Measurements from ENCODE around the gene STRA6. TPM values are rescaled to one million over a fixed set of nuclear protein-coding genes. Genes with fewer than 3 reads are reported as not detected.
"Not testable (repeated sequence)": the region's sequence is repeated elsewhere in the genome, so short reads cannot be mapped to it uniquely, and the experiment has no call there.

STRA6 gene
- polyA plus RNA-seq, 1 donor: 41.7 TPM

- no peak for DNase-seq
These were observed 37.1 kb downstream of the STRA6 start for GRCh38 chr15:74165461-74165860.

DNA sequence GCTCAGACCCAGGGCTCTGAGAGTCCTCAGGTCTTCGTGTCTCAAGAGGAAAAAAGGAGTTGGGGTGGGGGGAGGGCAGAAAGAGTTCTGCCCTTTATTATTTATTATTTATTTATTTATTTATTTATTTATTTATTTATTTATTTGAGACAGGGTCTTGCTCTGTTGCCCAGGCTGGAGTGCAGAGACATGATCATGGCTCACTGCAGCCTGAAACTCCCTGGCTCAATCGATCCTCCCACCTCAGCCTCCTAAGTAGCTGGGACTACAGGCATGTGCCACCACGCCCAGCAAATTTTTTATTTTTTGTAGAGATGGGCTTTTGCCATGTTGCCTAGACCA is 40.4 kb downstream of the STRA6 start:
- DNase-seq: not testable (repeated sequence)

GRCh38 chr15:74160390-74160789 is 42.2 kb downstream of the STRA6 start:
- DNase-seq: not testable (repeated sequence)

DNA sequence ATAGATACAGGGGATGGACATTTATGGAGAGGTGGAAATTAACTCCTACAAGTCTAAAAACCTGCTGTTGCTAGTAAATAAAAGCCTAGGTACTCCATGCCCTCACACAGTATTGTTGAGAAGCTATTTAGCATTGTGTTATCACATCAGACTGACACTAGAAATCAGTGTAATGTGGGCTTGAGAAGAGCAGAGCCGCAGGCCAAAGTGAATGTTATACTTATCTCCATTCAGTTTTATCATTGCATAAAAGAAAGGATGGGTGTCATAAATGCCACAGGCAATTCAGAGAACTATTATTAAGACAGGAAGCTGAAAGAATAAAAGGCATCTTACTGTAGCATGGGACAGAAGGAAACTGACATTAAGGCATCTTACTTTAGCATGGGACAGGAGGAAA is 42.8 kb downstream of the STRA6 start:
- DNase-seq: no peak

DNA sequence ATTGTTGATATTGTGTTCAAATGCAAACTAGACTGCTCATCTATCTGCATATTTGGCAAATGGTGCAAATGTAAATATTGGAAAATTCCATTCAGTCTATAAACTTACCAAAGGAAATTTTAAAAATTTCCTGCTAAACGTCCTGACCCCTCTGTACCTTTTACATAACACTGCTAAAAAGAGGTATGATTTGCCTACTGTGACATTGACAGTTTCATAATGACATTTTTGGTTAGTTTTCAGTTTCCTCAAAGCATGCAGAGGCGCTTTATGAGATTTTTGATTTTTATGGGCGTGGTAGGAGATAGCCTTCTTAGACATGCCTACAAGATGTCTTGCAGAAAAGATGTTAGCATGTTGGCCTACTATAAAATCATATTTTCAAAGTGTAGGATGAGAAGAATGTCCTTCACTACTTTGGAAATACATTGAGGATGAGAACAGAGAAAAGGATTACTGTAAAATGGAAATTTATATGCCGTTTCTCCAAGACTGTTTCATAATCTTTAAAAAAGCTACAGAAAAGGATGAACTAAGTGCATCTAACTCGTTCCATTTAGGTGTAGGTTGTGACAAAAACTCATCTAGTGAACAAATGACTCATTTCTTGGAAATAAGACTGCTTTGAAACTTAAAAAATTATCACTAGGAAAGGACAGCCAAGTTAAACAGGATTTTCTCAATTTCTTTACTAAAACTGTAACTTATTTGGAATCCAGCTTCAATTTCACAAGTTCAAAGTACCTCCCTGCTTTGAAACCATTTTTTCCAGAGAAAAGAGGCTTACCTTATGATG is 43.5 kb downstream of the STRA6 start:
- no peak for DNase-seq

DNA sequence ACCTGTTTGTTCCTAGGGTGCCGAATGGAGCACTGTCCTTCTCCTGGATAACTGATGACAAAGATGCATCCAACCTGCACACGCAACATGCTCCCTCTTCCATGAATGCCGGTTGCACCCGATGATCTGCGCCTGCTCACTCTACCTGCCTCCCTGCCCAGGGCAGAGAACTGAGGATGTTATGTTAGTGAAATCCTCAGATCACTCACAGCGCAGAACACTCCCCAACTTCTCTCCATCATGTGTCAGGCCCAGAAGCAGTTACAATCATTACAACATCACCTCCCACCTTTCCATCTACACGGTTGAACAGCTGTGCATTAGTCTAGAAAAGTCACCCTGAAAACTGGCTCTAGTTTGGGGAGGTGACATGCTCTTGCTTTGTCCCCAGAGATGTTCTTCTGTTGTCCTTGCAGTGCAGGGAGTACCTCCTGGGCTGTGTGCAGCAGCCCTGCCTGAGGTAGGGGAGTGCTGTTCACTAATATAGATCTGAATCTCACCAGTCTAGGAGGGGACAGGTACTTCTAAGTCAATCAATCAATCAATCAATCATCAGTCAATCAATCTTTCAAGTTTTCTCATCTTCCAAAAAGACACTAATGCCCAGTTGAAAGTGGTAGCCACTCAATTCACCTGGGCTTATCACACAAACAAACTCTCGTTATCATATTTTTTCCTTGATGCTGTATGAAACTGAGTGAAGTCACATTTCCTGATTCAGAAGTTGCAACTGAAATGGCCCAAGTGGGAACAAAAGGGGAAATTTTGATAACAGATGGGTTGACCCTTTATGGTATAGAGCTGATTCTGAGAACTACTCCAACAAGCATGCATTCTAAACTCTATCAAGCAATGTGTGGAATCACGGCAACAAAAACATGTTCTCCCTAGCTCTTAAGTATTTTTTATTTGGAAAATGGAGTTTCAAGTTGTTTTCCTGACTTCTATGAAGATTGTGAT is 44.4 kb downstream of the STRA6 start:
- no peak for DNase-seq

DNA sequence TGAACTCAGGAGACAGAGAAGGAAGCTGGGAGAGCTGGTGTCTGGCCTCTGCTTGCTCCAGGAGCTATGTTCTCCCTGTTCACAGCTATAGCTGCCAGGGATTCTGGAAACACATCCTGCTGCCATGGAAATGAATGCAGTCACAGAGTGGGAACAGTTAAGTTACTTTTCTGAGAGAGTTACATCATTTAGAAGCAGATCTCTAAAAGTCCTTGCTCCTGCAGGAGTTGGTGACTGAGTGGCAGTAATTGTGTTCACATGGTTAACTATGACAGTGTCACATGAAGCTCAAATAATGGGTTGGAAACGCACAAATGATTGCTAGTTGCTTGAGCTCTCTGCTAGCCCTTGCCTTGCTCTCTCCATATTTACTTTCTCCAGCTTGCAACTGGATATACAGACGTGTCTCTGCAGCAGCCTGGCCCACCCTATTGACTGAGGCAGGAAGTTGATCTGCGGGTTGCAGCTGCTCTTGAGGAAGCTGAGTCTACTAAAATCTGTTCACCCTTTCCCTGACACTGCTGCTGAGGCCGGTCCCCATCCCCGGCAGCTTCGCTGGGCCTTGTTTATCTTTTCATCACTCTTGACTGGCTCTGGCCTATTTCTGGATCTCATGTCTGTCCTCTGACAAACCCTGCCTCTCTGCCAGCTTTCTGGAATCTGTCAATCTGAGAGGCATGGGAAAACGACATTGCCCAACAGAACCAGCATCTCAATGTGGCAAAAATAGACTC is 45.7 kb downstream of the STRA6 start:
- DNase-seq: no peak

DNA sequence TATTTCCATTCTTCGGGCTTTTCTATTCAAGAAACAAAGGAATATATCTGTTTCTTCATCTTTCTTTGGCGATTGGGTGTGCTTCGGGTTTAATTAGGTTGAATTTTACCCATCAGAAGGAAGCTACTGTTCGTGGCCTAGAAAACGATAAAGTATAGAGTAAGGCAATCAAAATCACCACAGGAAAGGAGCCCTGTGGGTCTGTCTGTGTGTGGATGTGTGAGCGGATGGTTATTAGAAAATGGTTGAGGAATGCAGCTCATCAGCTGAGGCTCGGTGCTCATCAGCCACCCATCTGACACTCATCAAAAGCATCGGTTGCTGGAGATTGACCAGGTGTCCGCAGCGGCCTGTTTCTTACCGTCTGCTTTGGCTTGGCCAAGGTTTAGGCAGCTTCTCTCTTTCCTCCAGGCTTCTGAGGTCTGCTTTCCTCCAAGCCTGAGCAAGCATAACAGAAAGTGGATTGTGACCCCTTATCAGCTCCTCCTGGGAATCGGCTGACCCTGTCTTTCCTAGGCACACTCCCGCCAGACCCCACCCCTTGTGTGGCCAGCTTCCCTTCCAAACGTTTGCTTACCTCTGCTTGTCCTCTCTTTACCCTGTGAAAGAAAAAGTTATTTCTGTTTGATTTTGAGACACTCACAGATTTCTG is 46.7 kb downstream of the STRA6 start:
- DNase-seq: no peak

DNA sequence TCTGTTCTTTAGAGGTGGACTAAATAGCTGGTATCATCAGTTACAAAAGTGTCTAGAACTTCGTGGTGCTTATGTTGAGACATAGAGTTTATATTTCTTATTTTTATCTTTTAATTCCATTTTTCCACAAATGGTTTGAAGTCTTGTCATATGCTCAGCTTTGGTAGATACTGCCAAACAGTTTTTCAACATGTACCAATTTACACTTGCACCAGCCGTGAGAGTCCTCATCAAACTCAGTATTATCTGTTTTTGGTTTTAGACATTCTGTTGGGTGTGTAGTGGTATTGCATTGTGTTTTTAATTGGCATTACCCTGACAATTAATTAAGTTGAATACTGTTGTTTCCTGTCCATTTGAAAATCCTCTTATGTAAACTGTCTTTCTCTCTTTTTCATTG is 55.5 kb downstream of the STRA6 start:
- DNase-seq: no peak

GRCh38 chr15:74146277-74146800 is 56.2 kb downstream of the STRA6 start:
- DNase-seq: no peak

DNA sequence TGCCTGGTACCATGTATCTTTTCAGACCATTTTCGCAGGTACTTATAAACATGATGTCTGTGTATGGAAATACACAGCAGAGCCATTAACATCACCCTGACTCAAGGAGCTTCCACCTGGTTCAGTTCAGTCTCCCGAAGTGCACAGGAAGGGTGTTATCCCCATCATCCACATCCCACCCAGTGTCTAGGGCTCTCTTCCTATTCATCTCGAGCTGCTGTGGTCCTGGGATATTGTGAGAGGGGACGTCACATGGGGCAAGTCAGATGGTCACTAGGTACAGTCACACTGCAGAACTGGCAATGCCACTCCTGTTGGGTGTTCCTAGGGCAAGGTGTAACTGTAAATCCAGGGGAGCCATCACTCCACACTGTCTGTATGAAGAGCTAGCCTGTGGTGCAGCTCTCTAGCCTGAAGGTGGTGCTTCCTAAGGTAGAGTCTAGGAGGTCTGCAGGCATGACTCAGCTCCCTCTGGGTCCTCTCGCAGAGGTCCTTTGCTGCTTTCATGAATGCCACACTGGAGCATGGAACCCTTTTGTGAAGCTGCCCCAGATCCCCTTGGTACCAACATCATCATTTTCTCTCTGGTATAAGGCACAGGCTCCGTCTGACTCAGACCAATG is 58.3 kb downstream of the STRA6 start:
- no peak for DNase-seq

GRCh38 chr15:74141591-74141990 is 61.0 kb downstream of the STRA6 start:
- no peak for DNase-seq

- DNase-seq: no peak
These were observed 63.9 kb downstream of the STRA6 start for GRCh38 chr15:74138642-74139041.

DNA sequence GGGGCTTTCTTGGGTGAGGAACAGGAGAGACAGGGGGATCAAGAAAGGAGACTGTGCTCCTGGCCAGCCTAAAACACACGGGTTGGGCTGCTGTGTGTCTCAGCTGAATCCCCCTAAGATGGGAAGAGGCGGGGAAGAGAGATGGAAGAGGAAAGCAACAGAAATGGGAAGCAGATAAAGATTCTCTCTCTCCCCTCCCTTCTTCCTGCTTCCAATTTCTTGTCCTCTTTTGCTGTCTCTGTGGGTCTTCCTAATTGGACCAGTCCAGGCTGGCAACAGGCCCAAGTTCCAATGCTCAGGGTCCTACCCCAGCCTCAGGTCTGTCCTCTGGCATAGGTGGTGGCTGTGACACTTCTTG is 65.1 kb downstream of the STRA6 start:
- no peak for DNase-seq

DNA sequence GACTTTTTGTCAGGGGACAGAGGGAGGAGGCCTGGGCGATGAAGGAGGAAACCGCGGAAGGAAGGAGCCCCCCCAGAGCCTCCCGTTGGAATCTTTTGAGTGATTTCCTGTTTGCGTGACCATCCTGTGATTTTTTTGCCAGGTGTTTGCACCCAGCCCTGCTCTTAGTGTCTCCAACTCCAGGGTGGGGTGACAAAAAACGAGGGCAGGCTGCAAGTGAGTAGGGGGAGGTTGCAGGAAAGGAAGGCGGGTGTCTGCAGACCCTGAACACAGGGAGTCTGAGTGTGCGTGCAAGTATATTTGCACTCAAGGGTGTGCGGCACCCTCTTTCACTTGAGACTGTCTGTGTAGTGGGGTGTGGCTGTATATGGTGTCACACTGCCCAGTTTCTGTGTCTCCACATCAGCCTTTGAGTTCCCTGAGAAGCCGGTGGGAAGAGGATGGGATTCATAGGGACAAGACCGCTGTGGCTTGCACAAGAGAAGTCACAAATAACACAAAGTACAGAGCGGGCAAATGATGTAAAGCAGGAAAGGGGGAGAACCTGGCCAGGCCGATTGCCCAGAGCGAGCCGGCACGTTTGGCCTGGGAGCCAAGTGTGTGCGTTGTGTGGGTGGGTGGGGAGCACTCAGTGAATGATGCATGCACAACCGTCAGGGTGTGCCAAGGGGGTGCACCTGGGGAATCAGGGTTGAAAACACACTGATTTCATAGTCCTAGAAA is 65.6 kb downstream of the STRA6 start:
- no peak for DNase-seq

GRCh38 chr15:74136540-74136813 is 66.1 kb downstream of the STRA6 start:
- no peak for DNase-seq

DNA sequence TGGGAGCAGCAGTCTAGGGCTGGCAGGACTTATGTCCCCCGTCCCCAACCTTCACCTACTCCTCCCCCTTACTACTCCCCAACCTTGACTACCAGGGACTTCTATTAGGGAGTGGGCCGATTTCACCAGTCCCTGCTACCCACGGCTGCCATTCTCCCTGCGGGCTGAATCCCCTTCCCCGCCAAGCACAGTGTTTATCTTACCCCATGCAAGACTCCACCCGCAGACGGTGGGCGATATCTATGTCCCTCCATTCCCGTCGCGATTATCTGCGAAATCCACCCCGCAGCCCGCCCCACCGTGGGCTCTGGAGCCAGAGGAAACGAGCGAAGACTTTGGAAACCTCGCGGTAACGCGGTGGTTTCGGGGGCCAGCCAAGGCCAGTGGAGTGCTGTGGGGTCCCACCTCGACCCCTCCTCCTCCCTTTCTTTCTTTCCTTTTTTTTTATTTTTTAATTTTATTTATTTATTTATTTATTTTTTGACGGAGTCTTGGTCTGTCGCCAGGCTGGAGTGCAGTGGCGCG is 67.5 kb downstream of the STRA6 start:
- no peak for DNase-seq

GRCh38 chr15:74134387-74135027 is 68.1 kb downstream of the STRA6 start:
- no peak for DNase-seq

GRCh38 chr15:74133694-74134386 is 68.7 kb downstream of the STRA6 start:
- no peak for DNase-seq
